Left ventricle myocardium inferior (tissue), 1 donor: Measurements from ENCODE around the gene FAM89B. TPM values are rescaled to one million over a fixed set of nuclear protein-coding genes. Genes with fewer than 3 reads are reported as not detected.

ENCODE experiments used
- DNase-seq: peaks from one replicate; pipeline ENCODE4 v3.0.0-alpha.2; 2020
- H3K27ac ChIP-seq: fragments of 200-600 bp; replicated peaks from 2 replicates; pipeline ENCODE4 v1.8.0; 2021
- H3K27me3 ChIP-seq: fragments of 200-600 bp; 2 replicates; pipeline ENCODE4 v1.8.0; 2021; ENCODE audit warnings: low read depth
- H3K36me3 ChIP-seq: fragments of 200-600 bp; 2 replicates; pipeline ENCODE4 v1.8.0; 2021
- H3K4me1 ChIP-seq: fragments of 200-600 bp; 2 replicates; pipeline ENCODE4 v1.8.0; 2021
- H3K4me3 ChIP-seq: fragments of 200-600 bp; 2 replicates; pipeline ENCODE4 v1.8.0; 2021; ENCODE audit warnings: mild to moderate bottlenecking, moderate library complexity
- H3K9me3 ChIP-seq: fragments of 200-600 bp; replicated peaks from 2 replicates; pipeline ENCODE4 v1.8.0; 2021
- intact Hi-C: fragments of 100-400 bp; cut with micrococcal nuclease; formaldehyde crosslinking; loops from one replicate; pipeline ENCODE4 v1.11.0; 2022
- total RNA-seq: library from RNA; stranded (reverse); fragmentation: NEBNext Ultra II Directional; extraction: Animal tissue kit (Norgen Biotek cat#: 25700); gene quantifications from one replicate; pipeline ENCODE4 v1.2.1, GENCODE V29; 2021
- TF ChIP-seq, protein P1 (sequence below): fragments of 200-600 bp; IDR thresholded peaks from 2 replicates; pipeline ENCODE4 v1.8.0; 2021; ENCODE audit warnings: antibody characterized with exemption, mild to moderate bottlenecking, borderline replicate concordance
- donor health status: DM: no; HTN: yes; CAD: no; lungs with severe emphysema.

Gene FAM89B
- total RNA-seq, 1 donor from 2014 or later: 40.9 TPM

DNA sequence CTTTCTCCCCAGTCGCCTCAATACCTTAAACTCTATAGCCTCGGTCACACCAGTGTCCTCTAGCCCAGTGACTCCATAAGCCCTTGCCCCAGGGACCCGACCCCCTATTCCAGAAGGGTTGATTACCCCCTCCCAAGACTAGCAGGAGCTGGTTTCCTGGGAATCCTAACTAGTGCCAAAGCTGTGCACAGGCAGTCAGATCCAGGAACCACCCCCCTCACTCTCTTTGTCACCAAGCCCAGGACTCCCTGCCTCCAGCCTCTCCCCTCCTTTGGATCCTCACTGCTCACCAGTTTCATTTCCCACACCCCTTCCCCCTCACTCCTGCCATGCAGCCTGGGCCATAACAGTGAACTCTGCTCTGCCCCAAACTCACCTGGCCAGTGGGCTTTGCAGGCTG, 23.9 kb upstream of the FAM89B start:
- no peak overlapping the region for H3K27ac ChIP-seq
- intact Hi-C loops: no loop called here
- no peak for DNase-seq
- TF ChIP-seq, protein P1, sequence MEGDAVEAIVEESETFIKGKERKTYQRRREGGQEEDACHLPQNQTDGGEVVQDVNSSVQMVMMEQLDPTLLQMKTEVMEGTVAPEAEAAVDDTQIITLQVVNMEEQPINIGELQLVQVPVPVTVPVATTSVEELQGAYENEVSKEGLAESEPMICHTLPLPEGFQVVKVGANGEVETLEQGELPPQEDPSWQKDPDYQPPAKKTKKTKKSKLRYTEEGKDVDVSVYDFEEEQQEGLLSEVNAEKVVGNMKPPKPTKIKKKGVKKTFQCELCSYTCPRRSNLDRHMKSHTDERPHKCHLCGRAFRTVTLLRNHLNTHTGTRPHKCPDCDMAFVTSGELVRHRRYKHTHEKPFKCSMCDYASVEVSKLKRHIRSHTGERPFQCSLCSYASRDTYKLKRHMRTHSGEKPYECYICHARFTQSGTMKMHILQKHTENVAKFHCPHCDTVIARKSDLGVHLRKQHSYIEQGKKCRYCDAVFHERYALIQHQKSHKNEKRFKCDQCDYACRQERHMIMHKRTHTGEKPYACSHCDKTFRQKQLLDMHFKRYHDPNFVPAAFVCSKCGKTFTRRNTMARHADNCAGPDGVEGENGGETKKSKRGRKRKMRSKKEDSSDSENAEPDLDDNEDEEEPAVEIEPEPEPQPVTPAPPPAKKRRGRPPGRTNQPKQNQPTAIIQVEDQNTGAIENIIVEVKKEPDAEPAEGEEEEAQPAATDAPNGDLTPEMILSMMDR: no peak
- H3K4me3 ChIP-seq: no peak overlapping the region
- H3K9me3 ChIP-seq: no peaks in the 10 kb centered on the region
- peaks cover 16% of the 10 kb centered on the region for H3K4me1 ChIP-seq
- peaks cover 63% of the 10 kb centered on the region for H3K36me3 ChIP-seq
- no peaks in the 10 kb centered on the region for H3K27me3 ChIP-seq

DNA sequence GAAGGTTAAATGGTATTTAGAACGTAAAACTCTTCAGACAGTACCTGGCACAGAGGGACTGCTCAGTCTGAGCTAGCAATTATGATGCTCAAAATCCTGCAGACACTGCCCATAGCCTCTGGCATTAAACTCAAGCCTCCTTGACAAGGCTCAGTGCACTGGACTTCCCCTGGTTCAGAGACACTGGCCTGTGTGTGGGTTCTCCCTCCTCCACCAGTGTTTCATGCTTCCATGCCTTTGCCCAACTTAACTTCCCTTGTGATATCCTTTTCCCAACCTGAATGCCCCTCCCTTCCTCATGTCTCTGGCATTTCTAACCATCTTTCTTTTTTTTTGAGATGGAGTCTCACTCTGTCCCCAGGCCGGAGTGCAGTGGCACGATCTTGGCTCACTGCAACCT, 23.2 kb upstream of the FAM89B start:
- H3K9me3 ChIP-seq: no peaks in the 10 kb centered on the region
- no peaks in the 10 kb centered on the region for H3K27me3 ChIP-seq
- H3K27ac ChIP-seq: no peak overlapping the region
- TF ChIP-seq, protein P1: no peak
- peaks cover 68% of the 10 kb centered on the region for H3K36me3 ChIP-seq
- intact Hi-C loops: no loop called here
- DNase-seq: no peak
- H3K4me1 ChIP-seq: peaks cover 23% of the 10 kb centered on the region
- no peak overlapping the region for H3K4me3 ChIP-seq

DNA sequence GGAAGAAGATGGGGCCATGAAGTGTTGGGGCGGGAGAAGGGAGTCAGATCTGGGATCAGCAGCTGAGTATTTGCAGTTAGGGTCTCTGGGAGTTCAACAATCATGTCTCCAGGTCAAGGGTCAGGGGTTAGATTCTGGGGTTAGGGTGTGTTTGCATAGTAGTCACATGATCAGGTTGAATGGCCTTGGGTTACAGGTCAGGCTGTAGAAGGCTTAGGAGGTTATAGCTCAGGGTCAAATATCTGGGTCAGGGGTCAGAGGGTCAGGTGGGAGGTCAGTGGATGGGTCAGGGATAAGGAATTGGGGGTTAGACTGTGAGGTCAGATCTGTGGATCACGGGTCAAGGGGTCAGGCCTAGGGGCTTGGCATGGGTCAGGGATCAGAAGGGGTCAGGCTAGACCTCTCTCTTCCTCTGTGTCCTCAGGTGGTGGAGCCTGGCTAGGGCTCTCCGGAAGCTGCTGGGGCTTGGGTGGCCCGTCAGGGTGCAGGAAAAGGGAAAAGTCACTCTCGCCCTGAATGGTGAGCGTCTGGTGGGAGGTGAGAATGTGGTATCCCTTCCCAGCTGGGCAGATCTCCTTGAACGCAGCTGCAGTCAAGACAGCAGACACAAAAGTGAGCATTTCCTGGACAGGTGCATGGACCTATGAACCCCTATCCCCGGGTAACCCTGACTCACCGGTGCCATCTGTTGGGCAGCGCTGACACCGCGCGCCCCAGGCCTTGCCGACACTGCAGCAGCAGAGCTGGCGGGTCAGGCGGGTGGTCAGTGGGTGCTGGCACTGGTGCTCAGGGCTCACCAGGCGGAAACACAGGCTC, 20.6 kb upstream of the FAM89B start:
- peaks cover 50% of the 10 kb centered on the region for H3K4me1 ChIP-seq

DNA sequence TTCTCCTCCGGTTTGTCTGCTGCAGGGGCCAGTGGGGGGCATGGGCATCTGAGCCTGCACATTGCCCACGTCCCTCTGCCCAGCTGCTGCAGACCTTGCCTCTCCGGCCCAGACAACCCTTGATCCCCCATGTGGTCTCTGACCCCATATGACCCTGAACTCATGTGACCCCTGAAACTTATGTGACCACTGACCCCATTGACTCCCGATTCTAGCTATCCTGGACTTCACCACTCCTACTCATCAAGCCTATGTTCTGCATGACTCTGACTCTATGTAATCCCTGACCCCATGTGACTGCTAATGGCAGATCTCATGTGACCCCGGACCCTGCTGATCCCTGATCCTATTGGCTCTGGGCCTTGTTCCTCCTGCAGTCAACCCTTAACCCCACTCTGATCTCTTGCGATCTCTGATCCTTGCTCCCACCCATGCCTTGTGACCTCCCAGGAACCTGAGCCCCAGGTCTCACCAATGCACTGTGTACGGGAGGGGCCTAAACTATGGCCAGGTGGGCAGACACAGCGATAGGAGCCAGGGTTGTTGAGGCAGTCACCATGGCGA, 19.9 kb upstream of the FAM89B start:
- H3K9me3 ChIP-seq: no peaks in the 10 kb centered on the region
- no peak overlapping the region for H3K27ac ChIP-seq
- H3K27me3 ChIP-seq: no peaks in the 10 kb centered on the region
- DNase-seq: no peak
- peaks cover 57% of the 10 kb centered on the region for H3K4me1 ChIP-seq
- no peak overlapping the region for H3K4me3 ChIP-seq
- intact Hi-C loops: no loop called here
- H3K36me3 ChIP-seq: peaks cover 57% of the 10 kb centered on the region
- TF ChIP-seq, protein P1: no peak

More for the DNA sequence above, 20.6 kb upstream of the FAM89B start:
- Histone ChIP-seq H3K9me3 (no peaks in the 10 kb centered on the region), H3K27me3 (no peaks in the 10 kb centered on the region), H3K36me3 (peaks cover 63% of the 10 kb centered on the region), H3K4me3 (no peak overlapping the region), H3K27ac (no peak overlapping the region)
- intact Hi-C loops: no loop called here
- TF ChIP-seq, protein P1: peak; percentile 48
- peak; percentile 45 for DNase-seq

DNA sequence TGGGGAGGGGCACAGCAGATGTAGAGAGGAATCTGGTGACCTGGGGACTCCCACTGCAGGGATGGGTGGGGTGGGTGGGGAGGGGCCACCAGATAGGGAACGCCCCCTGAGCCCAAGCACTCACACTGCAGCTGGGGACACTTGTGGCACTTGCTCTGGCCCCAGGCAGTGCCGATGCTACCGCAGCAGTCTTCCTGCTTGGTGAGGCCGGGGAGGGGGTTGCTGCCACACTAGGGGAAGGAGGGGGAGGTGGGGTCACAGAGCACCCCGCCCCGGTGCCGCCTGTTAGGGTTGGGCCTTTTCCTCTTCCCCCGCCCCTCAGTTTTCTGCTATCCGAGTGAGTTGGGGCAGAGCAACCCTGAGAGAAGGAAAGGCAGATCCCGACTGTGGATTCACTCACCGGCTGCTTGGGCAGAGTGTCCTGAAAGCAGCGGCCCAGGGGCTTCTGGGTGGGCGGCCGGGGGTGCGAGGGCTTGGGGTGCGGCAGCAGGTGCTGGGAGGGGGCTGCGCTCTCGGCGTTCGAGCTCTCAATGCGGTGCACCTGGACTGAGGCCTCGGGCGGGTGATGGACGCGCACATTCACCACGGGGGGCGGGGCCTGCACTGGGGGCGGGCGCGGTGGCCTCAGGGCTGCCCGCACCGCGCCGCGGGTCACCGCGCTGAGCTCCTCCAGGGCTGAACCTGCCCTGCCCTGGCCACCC, 18.9 kb upstream of the FAM89B start:
- H3K27ac ChIP-seq: no peak overlapping the region
- no peak overlapping the region for H3K4me3 ChIP-seq
- TF ChIP-seq, protein P1: no peak
- H3K27me3 ChIP-seq: no peaks in the 10 kb centered on the region
- peaks cover 62% of the 10 kb centered on the region for H3K4me1 ChIP-seq
- intact Hi-C loops: no loop called here
- H3K36me3 ChIP-seq: peaks cover 48% of the 10 kb centered on the region
- no peak for DNase-seq
- no peaks in the 10 kb centered on the region for H3K9me3 ChIP-seq
